Endothelial cell of hepatic sinusoid (primary cell): Measurements from ENCODE around the gene SIN3A.
"Not testable (repeated sequence)": the region's sequence is repeated elsewhere in the genome, so short reads cannot be mapped to it uniquely, and the experiment has no call there.

Source experiments
- in situ Hi-C: cut with HindIII; loops from 2 replicates; pipeline ENCODE4 v1.10.0; 2017; ENCODE audit warnings: low sequenced_read_pairs

SIN3A gene

DNA sequence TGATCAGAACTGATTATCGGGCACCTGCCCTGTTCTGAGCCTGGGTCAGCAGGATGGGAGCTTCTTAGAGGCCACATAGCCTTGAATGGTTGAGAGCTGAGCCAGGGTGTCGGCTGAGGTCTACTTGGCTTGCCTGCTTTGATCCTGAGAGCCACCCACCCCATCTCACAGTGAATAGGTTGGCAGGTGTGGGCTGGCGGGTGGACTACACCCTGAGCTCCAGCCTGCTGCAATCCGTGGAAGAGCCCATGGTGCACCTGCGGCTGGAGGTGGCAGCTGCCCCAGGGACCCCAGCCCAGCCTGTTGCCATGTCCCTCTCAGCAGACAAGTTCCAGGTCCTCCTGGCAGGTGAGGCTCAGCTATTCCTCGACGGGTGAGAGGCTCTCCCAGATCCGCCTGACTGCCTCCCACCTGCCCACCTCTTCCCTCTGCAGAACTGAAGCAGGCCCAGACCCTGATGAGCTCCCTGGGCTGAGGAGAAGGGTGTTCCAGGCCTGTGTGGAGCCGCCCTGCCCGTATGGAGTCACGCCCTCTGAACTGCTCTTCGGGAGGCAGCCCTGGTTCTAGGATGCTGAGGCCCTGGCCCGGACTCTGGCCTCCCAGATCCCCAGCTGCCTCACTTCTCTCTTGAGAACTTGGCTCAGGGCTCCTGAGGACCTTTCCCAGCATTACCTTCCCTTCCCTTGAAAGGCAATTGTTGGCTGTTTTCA lies 111.8 kb downstream of the SIN3A start:
- in situ Hi-C loops, result no loop called here

DNA sequence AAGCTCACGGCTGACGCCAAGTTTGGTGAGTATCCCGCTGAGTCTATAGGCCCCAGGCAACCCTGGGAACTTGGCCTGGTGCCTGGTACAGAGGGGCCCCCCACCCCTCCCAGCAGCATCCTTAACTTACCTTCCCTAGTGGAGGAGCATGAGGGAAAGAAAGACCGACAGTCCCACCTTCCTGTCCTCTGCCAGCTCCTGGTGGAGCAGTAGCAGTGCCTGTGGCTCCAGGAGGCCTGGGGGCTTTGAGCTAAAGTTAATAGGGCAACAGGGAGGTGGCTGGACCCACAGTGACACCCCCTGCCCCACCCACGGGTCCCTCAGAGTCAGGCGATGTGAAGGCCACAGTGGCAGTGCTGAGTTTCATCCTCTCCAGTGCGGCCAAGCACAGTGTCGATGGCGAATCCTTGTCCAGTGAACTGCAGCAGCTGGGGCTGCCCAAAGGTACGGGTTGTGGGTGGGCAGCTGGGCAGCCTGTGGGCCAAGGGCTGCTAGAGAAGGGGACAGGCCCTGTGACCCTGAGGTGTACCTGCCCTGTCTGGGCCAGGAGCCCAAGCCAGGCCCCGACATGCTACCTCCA lies 112.7 kb downstream of the SIN3A start:
- in situ Hi-C loops, result no loop called here

DNA sequence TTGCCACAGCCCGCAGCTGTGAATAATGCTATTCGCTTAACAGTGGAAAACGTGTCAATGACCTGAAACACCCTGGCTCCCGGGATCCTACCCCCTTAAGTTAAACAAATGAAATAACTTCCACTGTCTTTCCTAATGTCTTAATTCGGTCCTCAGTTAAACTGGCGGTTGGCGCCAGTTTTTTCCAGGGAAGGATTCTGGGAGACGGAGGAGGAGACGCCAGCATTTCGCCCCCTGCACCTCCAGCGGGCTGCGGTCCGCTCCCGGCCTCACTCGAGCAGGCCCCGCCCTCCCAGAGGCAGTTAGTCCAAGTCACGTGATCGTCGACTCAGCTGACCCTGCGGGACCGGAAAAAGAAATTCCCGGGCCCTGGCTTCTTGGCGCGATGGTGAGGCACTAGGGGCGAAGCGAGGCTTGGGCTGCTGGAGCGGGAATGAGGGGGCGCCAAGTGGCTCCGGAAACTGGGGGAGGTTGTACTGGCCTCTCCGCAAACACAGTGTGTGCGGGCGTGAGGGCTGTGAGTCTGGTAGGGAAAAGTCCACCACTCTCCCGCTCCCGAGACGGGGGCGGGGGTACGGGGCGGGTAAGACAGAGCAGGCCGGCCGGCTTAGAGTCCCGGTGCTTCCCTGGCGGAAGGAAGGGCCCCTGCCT lies 115.7 kb downstream of the SIN3A start, which contains the start of gene COMMD4:
TSS of gene COMMD4 (plus strand) at position 359 of the 651 bp plus-strand sequence. CDS start at position 386, 27 bp downstream.
- in situ Hi-C loops, result no loop called here

GRCh38 chr15:75335313-75335704 lies 116.2 kb downstream of the SIN3A start:
- in situ Hi-C loops, result no loop called here

GRCh38 chr15:75333654-75334419 lies 117.7 kb downstream of the SIN3A start:
- in situ Hi-C loops, result not testable (repeated sequence)

DNA sequence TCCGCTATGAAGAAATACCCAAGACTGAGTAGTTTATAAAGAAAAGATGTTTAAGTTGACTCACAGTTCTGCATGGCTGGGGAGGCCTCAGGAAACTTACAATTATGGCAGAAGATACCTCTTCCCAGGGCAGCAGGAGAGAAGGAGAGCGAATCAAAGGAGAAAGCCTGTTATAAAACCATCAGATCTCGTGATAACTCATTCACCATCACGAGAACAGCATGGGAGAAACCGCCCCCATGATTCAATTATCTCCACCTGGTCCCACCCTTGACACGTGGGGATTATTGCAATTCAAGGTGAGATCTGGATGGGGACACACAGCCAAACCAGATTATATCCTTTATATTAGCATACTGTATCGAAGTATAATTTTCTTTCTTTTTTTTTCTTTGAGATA lies 119.4 kb downstream of the SIN3A start:
- in situ Hi-C loops, result not testable (repeated sequence)

GRCh38 chr15:75329571-75329970 lies 121.9 kb downstream of the SIN3A start:
- in situ Hi-C loops, result no loop called here

GRCh38 chr15:75328493-75329314 lies 122.8 kb downstream of the SIN3A start:
- in situ Hi-C loops, result no loop called here

DNA sequence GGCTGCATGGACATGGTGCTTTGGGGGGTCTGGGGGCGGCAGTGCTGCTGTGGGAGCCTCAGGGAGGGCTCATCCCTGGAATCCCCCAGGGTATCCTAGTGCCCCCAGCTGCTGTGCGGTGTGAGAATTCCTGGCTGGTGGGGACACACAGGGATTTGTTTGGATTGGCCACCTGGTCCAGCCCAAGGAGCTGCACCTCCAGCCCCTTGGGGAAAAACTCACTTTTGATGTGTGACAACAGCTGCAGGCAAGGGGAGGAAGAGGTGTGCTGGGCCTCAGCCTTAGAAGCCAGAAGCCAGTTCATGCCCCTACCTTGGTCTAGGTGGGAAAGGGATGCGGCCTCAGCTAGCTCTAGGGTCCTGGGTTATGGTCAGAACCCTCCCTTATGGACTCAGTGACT lies 124.0 kb downstream of the SIN3A start:
- in situ Hi-C loops, result no loop called here

DNA sequence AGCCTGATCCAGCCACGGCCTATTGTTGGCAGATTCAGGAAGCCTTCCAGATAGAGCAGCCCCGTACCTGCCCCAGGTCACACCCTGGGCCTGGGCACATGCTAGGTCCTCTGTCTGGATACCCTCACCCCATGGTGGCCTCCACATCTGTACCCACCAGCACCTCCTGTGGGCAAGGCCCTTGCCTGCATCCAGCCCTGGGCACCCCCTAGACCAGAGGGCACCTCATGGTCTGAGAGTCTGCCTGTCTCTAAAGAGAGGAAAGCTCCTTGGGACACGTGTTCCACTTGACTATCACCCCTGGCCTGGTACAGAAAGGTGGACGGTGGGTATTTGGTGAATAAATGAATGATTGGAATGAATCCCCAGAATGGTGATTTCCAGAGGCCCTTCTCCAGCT lies 124.5 kb downstream of the SIN3A start:
- in situ Hi-C loops, result no loop called here

- in situ Hi-C loops, result no loop called here
Observed at GRCh38 chr15:75325922-75326321, 125.6 kb downstream of the SIN3A start.

DNA sequence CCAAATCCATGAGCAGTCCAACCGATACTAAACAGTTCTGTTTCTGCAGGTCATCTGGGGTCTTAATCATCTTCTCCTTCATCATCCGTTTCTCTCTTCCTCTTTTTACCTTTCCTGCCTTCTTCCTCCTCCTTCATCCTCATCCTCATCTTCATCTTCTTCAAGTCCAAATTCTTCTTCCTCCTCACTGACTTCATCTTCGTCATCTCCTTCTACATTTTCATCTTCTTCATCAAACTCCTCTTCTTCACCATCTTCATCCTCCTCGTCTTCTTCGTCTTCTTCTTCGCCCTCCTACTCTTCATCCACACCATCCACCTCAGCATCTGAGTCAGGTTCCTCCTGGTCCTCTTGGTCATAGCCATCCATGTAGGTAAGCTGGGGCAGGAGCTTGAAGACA lies 129.8 kb downstream of the SIN3A start:
- in situ Hi-C loops, result loop anchor here (25.0 kb wide), 1 partner anchor 109 kb away; the partner anchor contains the start of gene C15orf39
